Kidney (tissue), 14 donors: ENCODE results near the gene TANC1. TPM values are rescaled to one million over a fixed set of nuclear protein-coding genes. Genes with fewer than 3 reads are reported as not detected.

Experiments
- DNase-seq, 5 donors: peaks; one replicate each; pipeline ENCODE4 v3.0.0-alpha.2; 2013 to 2020
- FAIRE-seq: peaks from 2 replicates; lab custom pipeline; 2012; peaks lifted over from hg19 to GRCh38; lab: Jason Lieb, UNC
- H3K27ac ChIP-seq, 2 donors: one replicate each; pipeline ENCODE4 v1.7.0; 2013; ENCODE audit warnings: low read depth in 2 of 2, low read length in 2 of 2, inconsistent platforms in 1 of 2
- H3K27me3 ChIP-seq: one replicate; pipeline ENCODE4 v1.7.1; 2013; ENCODE audit warnings: low read length, inconsistent platforms; ENCODE audit not compliant: control insufficient read depth, insufficient read depth
- H3K36me3 ChIP-seq, 3 donors: one replicate each; pipeline versions ENCODE4 v1.7.0 to v1.7.1; 2013; ENCODE audit warnings: low read length in 3 of 3, control low read depth in 1 of 3, inconsistent platforms in 1 of 3; ENCODE audit not compliant: insufficient read depth in 3 of 3, control insufficient read depth in 2 of 3
- H3K4me1 ChIP-seq, 3 donors: one replicate each; pipeline versions ENCODE4 v1.7.0 to v1.7.1; 2013; ENCODE audit warnings: low read length in 3 of 3, inconsistent platforms in 1 of 3, low read depth in 1 of 3; ENCODE audit not compliant: control insufficient read depth in 2 of 3, insufficient read depth in 2 of 3
- H3K4me3 ChIP-seq, 3 donors: one replicate each; pipeline versions ENCODE4 v1.7.0 to v1.8.1; 2013; ENCODE audit warnings: low read length in 3 of 3, control low read depth in 1 of 3, inconsistent platforms in 1 of 3
- H3K9ac ChIP-seq, 3 donors: one replicate each; pipeline versions ENCODE4 v1.7.0 to v1.7.1; 2013; ENCODE audit warnings: low read length in 3 of 3, control low read depth in 1 of 3, inconsistent platforms in 1 of 3
- H3K9me3 ChIP-seq, 3 donors: one replicate each; pipeline versions ENCODE4 v1.7.0 to v1.7.1; 2013; ENCODE audit warnings: low read length in 3 of 3, control low read depth in 1 of 3, inconsistent platforms in 1 of 3; ENCODE audit not compliant: control insufficient read depth in 2 of 3, insufficient read depth in 1 of 3
- intact Hi-C: fragments of 100-400 bp; cut with DNase I; formaldehyde crosslinking; loops from one replicate; pipeline ENCODE4 v1.11.1; 2022
- polyA plus RNA-seq: library from polyadenylated mRNA; stranded (reverse); fragments of 350-450 nt; fragmentation: Illumina TruSeq; extraction: RNeasy Lipid Tissue Mini Kit (QIAGEN cat#74804); gene quantifications from one replicate; pipeline ENCODE4 v1.2.3, GENCODE V29; 2014; ENCODE audit warnings: low read depth, low replicate concordance; ENCODE audit not compliant: insufficient read depth
- total RNA-seq: library from RNA; stranded (reverse); fragmentation: NEBNext Ultra II Directional; extraction: Animal tissue kit (Norgen Biotek cat#: 25700); gene quantifications from one replicate; pipeline ENCODE4 v1.2.1, GENCODE V29; 2021
- TF ChIP-seq, protein P1 (sequence below): IDR thresholded peaks from 3 replicates; pipeline ENCODE4 v1.5.1; 2012; ENCODE audit warnings: mild to moderate bottlenecking, moderate library complexity, borderline replicate concordance; ENCODE audit not compliant: insufficient read depth; ENCODE audit errors: extremely low read depth
- donor health status: control.
- donor health status: control.
- donor health status: control.
- donor health status: control.
- donor health status: control.
- donor health status: DM: yes; HTN: yes; CAD: no.
- donor health status: Normal renal cell carcinoma (clear cell type).

TANC1 gene
- total and polyA plus RNA-seq, 2 donors from 2014 or later, result 9.2 to 39.0 TPM

DNA sequence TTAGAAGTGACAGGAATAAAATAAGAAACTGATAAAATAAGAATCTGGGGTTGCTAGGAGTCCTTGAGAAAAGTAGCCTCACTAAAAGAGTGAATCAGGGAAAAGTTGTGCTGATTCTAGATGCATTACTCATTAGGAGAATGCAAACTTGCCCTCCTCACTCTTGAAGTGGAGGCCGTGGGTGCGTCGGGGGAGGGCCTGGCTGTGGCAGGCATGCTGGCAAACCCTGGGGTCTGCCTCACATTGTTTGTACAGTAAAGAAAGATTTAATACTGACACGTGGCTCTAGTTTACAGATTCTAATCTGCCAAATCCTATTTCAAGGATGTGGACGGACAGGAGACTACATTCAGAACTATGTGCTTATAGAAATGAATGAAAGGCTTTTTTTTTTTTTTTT, 41.9 kb downstream of the TANC1 start:
- Histone ChIP-seq H3K27me3 (no peaks in the 10 kb centered on the region), H3K4me1 (peaks cover 0 to 2% (median 0%) of the 10 kb centered on the region in 3 donors), H3K4me3 (no peak overlapping the region), H3K9ac (no peak overlapping the region), H3K27ac (no peak overlapping the region), H3K9me3 (peaks cover 0 to 6% (median 0%) of the 10 kb centered on the region in 3 donors), H3K36me3 (no peaks in the 10 kb centered on the region)
- TF ChIP-seq, protein P1, sequence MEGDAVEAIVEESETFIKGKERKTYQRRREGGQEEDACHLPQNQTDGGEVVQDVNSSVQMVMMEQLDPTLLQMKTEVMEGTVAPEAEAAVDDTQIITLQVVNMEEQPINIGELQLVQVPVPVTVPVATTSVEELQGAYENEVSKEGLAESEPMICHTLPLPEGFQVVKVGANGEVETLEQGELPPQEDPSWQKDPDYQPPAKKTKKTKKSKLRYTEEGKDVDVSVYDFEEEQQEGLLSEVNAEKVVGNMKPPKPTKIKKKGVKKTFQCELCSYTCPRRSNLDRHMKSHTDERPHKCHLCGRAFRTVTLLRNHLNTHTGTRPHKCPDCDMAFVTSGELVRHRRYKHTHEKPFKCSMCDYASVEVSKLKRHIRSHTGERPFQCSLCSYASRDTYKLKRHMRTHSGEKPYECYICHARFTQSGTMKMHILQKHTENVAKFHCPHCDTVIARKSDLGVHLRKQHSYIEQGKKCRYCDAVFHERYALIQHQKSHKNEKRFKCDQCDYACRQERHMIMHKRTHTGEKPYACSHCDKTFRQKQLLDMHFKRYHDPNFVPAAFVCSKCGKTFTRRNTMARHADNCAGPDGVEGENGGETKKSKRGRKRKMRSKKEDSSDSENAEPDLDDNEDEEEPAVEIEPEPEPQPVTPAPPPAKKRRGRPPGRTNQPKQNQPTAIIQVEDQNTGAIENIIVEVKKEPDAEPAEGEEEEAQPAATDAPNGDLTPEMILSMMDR, result no peak
- FAIRE-seq (no peak), DNase-seq (peak in 1 of 5 donors; percentile 48)
- intact Hi-C loops, result no loop called here

DNA sequence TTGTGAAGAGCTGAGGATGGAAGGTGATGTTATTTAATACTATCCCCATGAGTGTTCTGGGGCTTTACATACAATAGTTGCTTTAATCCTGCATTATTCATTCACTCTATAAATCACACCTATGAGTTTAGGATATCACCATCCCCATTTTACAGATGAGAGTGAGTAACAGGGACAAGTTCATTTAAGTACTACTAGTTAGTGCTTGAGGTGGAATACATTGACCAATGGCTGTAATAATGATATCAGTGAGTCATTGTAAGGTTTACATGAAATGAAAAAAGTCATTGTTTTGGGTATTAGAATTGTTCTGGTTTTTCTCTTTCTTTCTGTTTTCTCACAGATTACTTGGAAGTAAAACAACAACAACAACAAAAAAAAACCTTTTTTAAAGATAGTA, 42.5 kb downstream of the TANC1 start:
- H3K9me3 ChIP-seq, result peaks cover 0 to 10% (median 0%) of the 10 kb centered on the region in 3 donors
- no peak overlapping the region for H3K9ac ChIP-seq
- no peak overlapping the region for H3K4me3 ChIP-seq
- no peaks in the 10 kb centered on the region for H3K36me3 ChIP-seq
- peaks cover 0 to 2% (median 0%) of the 10 kb centered on the region in 3 donors for H3K4me1 ChIP-seq
- FAIRE-seq, result no peak
- intact Hi-C loops, result no loop called here
- no peak for DNase-seq
- TF ChIP-seq, protein P1, result no peak
- no peak overlapping the region for H3K27ac ChIP-seq
- H3K27me3 ChIP-seq, result no peaks in the 10 kb centered on the region

DNA sequence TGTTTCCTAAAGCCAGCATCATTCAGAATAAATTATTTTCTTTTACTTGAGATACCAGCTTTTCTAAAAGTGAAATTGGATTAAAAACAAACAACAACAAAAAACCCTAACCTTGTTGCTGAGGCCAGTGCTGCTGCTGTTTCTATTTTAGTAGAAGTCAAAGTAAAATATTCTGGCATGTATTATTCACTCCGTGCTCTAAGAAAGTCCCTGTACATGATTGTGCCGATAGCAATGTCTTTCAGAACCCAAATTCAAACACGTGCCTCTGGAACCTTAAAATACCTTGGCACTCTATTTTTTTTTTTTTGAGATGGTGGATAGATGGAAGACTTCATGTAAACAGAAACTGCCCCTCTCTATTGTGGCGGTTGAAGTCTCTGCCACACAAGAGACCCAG, 43.7 kb downstream of the TANC1 start:
- intact Hi-C loops, result no loop called here
- FAIRE-seq (no peak), DNase-seq (no peak)
- H3K4me1 ChIP-seq, result peaks cover 0 to 2% (median 0%) of the 10 kb centered on the region in 3 donors
- no peak overlapping the region for H3K27ac ChIP-seq
- no peak overlapping the region for H3K9ac ChIP-seq
- no peak overlapping the region for H3K4me3 ChIP-seq
- TF ChIP-seq, protein P1, result no peak
- H3K27me3 ChIP-seq, result no peaks in the 10 kb centered on the region
- no peaks in the 10 kb centered on the region for H3K36me3 ChIP-seq
- H3K9me3 ChIP-seq, result peaks cover 0 to 13% (median 0%) of the 10 kb centered on the region in 3 donors

DNA sequence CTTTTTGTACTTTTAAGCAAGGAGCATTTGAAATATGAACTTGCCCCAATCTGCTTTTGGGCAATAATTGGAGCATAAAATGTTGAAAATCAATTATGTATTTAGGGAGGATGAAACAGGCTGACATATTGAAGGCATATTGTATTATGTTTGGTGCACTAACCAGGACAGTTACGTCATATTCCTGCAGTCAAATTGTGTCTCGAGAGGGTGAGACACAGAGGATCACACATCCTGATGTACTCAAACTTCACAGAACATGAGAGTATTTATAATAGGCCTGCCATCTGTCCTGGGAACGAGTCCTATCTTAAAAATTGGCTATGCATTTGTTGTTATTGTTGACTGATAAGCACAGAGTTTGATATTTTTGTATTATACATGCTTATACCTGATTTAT, 44.7 kb downstream of the TANC1 start:
- Histone ChIP-seq H3K9ac (no peak overlapping the region), H3K27me3 (no peaks in the 10 kb centered on the region), H3K9me3 (peaks cover 0 to 13% (median 0%) of the 10 kb centered on the region in 3 donors), H3K27ac (no peak overlapping the region), H3K36me3 (no peaks in the 10 kb centered on the region), H3K4me3 (no peak overlapping the region), H3K4me1 (peaks cover 0 to 2% (median 0%) of the 10 kb centered on the region in 3 donors)
- TF ChIP-seq, protein P1, result no peak
- DNase-seq, result no peak
- intact Hi-C loops, result no loop called here
- FAIRE-seq, result no peak
